Upper lobe of left lung (tissue), 6 donors: Measurements from ENCODE around the gene CCDC110. TPM values are rescaled to one million over a fixed set of nuclear protein-coding genes. Genes with fewer than 3 reads are reported as not detected.

Source experiments
- ATAC-seq, 2 donors: fragments of 200-7000 bp; cut with Tn5 transposase; one replicate each; pipeline ENCODE4 v1.9.1; 2022; ENCODE audit warnings: mild to moderate bottlenecking in 2 of 2, moderate library complexity in 2 of 2; ENCODE audit not compliant: low FRiP score in 2 of 2
- DNase-seq, 2 donors: peaks; one replicate each; pipeline ENCODE4 v3.0.0-alpha.2; 2019 to 2020
- H3K27ac ChIP-seq, 4 donors: fragments of 200-600 bp; sonication (generic); one replicate each; pipeline ENCODE4 v1.5.1; 2016 to 2019
- H3K27me3 ChIP-seq, 4 donors: fragments of 200-600 bp; sonication (generic); one replicate each; pipeline ENCODE4 v1.5.1; 2017 to 2019
- H3K36me3 ChIP-seq, 4 donors: fragments of 200-600 bp; sonication (generic); one replicate each; pipeline ENCODE4 v1.5.1; 2016 to 2019
- H3K4me1 ChIP-seq, 4 donors: fragments of 200-600 bp; sonication (generic); one replicate each; pipeline ENCODE4 v1.5.1; 2018 to 2019
- H3K4me3 ChIP-seq, 4 donors: fragments of 200-600 bp; sonication (generic); one replicate each; pipeline ENCODE4 v1.5.1; 2017 to 2019; ENCODE audit warnings: mild to moderate bottlenecking in 2 of 4, moderate library complexity in 1 of 4
- H3K9me3 ChIP-seq, 4 donors: fragments of 200-600 bp; sonication (generic); one replicate each; pipeline ENCODE4 v1.5.1; 2018 to 2019
- EP300 ChIP-seq, 4 donors: sonication (generic); formaldehyde crosslinking; IDR thresholded peaks; one replicate each; pipeline ENCODE4 v1.5.1; 2017; ENCODE audit warnings: antibody characterized with exemption in 4 of 4, control low read depth in 2 of 4
- POLR2A ChIP-seq, 4 donors: fragments of 450-650 bp; IDR thresholded peaks; one replicate each; pipeline ENCODE4 v1.5.1; 2016 to 2017; ENCODE audit warnings: antibody characterized with exemption in 4 of 4, mild to moderate bottlenecking in 2 of 4
- WGBS, 2 donors: methylation state at CpG; one replicate each; pipeline ENCODE4 v1.1.5; 2017 to 2018; 5-methylcytosine and 5-hydroxymethylcytosine counted together
- small RNA-seq, 4 donors: library from RNA; depleted of rRNA; stranded (forward); fragments of <200 nt; gene quantifications; one replicate each; pipeline ENCODE3, GENCODE V24; 2016
- total RNA-seq, 6 donors: library from RNA; depleted of rRNA in 4 of 6; stranded (reverse); fragments of >200 nt in 4 of 6; gene quantifications; one replicate each; pipeline versions ENCODE4 v1.1.0 to v1.2.1, GENCODE V29; 2016 to 2021
- donor health status: DM: no; HTN: no; CAD: no; lungs with moderate emphysema.
- donor health status: DM: no; HTN: yes; CAD: no; lungs with severe emphysema.

Gene CCDC110
- total RNA-seq, 6 donors from 2014 or later: 0.15 to 0.79 (median 0.48) TPM; not detected in 2

DNA sequence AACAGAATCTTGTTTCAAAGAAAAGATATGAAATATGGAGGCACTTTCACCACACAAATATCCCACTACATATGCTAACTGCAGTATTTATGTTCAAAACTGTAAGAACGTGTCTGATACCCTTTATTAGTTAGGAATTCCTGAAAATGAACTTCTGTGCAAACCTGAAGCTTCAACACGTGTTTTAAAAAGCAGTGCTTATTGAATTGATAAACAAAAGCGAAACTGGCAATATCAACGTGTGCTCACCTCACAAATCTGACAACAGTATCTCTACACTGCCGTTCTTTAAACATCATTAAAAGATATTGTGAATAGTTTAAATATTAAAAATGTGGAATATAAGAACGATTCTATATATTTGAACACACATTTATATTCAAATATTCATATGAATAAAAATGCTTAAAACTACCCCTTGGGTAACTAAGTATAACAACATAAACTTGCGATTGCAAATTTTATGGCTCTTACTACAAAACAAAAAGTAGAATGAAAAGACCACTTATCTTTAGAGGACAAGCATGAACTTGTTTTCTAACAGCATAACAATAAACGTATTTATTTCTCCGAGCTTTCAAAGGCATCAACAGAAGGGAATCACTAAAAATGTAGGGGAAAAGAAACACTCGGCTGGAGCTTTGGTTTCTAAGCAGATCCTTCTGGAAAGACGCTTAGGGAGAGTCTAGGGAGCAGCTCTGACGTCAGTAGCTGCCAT, 76.1 kb downstream of the CCDC110 start, which contains the start of gene LRP2BP:
Gene LRP2BP, minus strand, starts transcription at position 687 of the 718 bp plus-strand sequence. CDS start 17,738 bp downstream, outside the sequence.
- no peaks in the 10 kb centered on the region for H3K27me3 ChIP-seq
- ATAC-seq: no peak
- DNase-seq: no peak
- H3K27ac ChIP-seq: peak within 1 kb of the TSS; percentile 98 to 99 (median 98)
- peaks cover 0 to 10% (median 0%) of the 10 kb centered on the region in 4 donors for H3K36me3 ChIP-seq
- 7 to 9% methylated on average over 12 of the region's 12 CpGs for WGBS, 2 donors
- no peaks in the 10 kb centered on the region for H3K9me3 ChIP-seq
- TF ChIP-seq EP300 (IDR thresholded peaks at IDR 0.05) (peak in 1 of 4 donors; percentile 58), POLR2A (IDR thresholded peaks at IDR 0.05) (no peak)
- peaks cover 12 to 27% (median 17%) of the 10 kb centered on the region in 4 donors for H3K4me1 ChIP-seq
- peak within 1 kb of the TSS; percentile 72 to 93 (median 81) for H3K4me3 ChIP-seq

Small RNA genes within 50 kb of the gene (small RNA-seq; reads per million reads assigned to genes)
- 0 reads per million in 4 donors for gene RF00019

Other genes with a start within 250 kb of the CCDC110 start
- 1 to 10 TPM in 4 of 6 donors, under 1 TPM in 2; 0.40 to 4.7 (median 1.3) TPM for gene LRP2BP, start 75.8 kb downstream of the CCDC110 start, total RNA-seq
- 10 to 100 TPM in 3 of 6 donors, 1 to 10 TPM in 3; 4.4 to 17.4 (median 10.4) TPM for gene ANKRD37, start 74.9 kb downstream of the CCDC110 start, total RNA-seq
- 10 to 100 TPM; 14.1 to 44.0 (median 25.7) TPM for gene UFSP2, start 45.8 kb downstream of the CCDC110 start, total RNA-seq
- gene PDLIM3, start 63.8 kb upstream of the CCDC110 start, total RNA-seq: 100 to 1,000 TPM in 1 of 6 donors, 10 to 100 TPM in 5; 15.9 to 183 (median 42.2) TPM